ENCODE data around the gene ZBTB44.
"Not testable (repeated sequence)": the region's sequence is repeated elsewhere in the genome, so short reads cannot be mapped to it uniquely, and the experiment has no call there.

ZBTB44 gene

DNA sequence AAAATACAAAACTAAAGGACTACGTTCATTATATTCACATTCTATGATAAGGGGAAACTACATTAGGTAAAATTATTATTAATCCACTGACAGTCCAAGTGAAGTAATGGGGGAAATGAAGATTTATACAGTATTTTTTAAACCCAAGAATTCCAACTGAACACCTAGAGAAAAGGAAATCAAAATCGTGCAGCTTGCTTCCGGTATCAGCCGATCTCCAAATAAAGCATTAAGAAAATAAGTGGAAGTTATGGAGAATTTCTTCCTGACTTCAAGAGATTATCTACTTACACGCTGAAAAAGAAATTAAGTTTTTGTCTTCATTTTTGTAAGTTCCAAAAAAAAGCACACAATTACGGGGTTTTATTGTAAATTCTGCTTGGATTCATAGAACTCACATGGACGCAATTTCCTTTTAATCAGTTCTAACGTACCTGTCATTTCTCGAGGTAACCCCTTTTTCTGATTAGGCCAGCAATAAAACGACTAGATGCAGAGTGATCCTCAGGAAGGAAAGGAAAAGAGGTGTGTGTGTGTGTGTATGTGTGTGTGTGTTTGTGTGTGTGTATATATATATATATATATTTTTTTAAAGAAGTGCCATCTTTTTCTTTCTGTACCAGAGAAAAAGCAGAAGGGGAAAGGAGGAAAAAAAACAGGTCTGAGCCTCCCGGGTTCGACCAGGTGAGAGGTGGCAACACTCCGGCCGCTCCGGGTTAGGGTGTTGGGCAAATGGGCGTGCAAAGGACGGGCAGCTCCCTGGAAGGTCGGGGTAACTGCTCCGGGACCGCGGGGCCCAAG lies 1.1 kb downstream of the ZBTB44 start:
- in situ Hi-C loops (cut with HindIII; ENCODE audit: low sequenced_read_pairs), result no loop called here

DNA sequence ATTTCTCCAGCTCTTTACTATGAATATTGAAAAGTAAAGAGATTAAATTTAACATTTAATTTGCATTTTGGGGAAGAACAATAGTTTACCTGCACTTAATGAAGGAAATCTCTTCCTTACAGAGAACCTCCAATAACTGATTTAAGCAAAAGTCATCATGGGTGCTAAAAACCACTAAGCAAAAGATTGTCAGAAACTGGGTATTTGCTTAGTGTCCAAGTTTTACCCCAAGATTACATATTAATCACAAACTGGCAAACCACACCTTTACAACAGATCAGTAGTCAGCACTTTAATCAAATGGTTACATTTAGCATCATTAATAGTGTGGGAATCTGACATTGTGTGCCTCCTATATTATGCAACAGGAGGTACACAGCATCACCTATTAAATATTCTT lies 2.7 kb downstream of the ZBTB44 start:
- in situ Hi-C loops (cut with HindIII; ENCODE audit: low sequenced_read_pairs), result no loop called here

DNA sequence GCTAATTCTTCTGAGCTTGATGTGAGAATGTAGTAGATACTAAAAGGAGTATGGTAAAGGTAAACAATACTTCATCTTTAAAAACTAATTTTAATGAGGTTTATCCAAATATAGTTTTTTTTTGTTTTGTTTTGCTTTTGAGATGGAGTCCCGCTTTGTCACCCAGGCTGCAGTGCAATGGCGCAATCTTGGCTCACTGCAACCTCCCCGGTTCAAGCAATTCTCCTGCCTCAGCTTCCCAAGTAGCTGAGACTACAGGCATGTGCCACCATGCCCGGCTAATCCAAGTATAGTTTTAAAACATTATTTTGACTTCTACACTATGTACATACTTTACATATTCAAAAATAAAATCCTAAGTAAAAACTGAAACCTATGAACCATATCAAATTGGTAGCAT lies 4.1 kb downstream of the ZBTB44 start:
- in situ Hi-C loops (cut with HindIII; ENCODE audit: low sequenced_read_pairs), result no loop called here

DNA sequence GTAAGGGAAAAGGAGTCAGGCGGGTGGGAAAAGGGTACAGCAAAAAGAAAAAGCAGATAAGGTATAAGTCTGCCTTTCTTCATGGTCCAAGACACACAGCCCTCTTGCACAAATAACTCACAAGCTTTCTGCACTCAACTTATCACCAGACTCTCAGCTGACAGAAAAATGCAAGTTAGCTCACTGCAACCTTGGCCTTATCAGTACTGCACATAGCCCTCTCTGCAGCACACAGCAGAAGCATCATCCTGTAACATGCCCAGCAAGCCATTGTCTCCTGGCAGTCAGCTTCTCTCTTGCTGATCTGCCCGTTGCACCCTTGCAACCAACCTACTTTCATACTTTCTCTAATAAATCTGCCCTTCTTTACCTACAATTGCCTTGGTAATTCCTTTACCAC lies 5.8 kb downstream of the ZBTB44 start:
- in situ Hi-C loops (cut with HindIII; ENCODE audit: low sequenced_read_pairs), result no loop called here

DNA sequence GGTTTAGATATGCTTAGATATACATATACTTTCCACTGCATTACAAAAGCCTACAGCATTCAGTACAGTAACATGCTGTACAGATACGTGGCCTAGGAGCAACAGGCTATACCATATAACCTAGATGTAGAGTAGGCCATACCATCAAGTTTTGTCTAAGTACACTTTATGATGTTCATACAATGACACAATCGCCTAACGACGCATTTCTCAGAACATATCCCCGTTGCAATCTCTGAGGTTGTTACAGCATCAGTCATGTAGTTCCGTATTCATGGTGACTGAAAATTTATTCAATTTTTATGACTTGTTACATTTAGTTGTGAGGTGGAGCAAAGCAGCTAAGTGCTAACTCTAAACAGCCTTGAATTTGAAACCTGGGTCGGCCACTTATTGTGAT lies 6.7 kb downstream of the ZBTB44 start:
- in situ Hi-C loops (cut with HindIII; ENCODE audit: low sequenced_read_pairs), result no loop called here

DNA sequence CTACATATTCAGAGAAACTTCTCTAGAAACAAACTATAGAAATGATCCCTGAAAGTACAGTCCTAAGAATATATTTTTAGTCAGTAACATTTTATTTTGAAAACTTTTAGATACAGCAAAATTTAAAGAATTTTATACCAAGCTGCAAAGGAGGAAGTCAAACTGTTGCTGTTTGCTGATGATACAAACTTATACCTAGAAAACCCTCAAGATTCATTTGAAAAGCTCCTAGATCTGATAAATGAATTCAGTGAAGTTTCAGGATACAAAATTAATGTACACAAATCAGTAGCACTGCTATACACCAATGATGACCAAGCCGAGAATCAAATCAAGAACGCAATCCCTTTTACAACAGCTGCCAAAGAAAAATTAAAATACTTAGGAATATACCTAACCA lies 10.1 kb downstream of the ZBTB44 start:
- in situ Hi-C loops (cut with HindIII; ENCODE audit: low sequenced_read_pairs), result no loop called here

DNA sequence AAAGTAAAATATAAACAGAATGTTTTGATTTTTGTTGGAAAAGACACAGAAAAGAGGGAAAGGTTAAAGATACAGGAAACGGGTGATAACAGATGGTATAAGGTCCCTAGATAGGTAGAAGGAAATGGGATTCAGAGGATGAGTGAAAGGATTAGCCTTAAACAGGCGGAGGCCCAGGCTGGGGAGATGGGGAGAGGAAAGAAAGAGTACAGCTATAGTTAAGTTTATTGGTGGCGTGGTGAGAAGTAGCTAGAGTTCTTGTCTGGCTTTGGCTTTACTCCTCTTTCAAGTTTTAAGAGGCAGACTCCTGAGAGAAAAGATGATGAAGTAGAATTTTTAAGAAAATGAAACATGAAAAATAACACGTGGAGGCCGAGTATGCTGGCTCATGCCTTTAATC lies 13.7 kb downstream of the ZBTB44 start:
- in situ Hi-C loops (cut with HindIII; ENCODE audit: low sequenced_read_pairs), result no loop called here

DNA sequence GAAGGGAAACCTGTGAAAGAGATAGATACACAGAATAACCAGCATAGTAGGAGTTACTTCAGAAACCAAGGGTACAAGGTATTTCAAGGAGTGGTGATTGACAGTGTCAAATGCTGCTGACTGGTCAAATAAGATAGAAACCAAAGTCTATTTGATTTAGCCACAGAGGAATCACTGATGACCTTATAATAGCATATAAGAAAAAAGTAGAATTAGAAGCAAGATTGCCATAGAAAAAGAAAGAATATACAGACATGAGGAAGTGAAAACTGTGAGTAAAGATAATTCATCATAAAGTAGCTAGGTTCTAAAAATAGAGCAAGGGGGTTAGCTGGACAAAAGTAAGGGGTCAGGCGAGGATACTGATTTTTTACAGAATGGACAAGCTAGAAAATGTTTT lies 14.2 kb downstream of the ZBTB44 start:
- in situ Hi-C loops (cut with HindIII; ENCODE audit: low sequenced_read_pairs), result no loop called here

DNA sequence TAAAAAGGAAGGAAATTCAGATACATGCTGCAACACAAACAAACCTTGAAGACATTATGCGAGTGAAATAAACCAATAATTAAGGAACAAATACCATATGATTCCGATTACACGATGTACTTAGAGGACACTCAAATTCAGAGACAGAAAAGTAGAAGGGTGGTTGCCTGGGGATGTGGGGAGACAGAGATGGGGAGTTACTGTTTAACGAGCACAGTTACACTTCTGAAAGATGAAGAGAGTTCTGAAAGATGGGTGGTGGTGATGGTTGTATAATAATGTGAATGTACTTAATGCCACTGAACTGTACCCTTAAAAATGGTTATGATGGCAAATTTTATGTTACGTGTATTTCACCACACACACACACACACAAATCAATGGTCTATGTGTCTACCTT lies 14.7 kb downstream of the ZBTB44 start:
- in situ Hi-C loops (cut with HindIII; ENCODE audit: low sequenced_read_pairs), result no loop called here

DNA sequence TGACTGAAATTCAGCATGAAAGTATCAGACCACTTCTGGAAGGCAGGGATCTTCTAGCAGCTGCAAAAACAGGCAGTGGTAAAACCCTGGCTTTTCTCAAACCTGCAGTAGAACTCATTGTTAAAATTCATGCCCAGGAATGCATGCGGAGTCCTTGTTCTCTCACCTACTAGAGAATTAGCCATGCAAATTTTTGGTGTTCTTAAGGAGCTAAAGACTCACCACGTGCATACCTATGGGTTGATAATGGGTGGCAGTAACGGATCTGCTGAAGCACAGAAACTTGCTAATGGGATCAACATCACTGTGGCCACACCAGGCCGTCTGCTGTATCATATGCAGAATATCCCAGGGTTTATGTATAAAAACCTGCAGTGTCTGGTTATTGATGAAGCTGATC lies 19.1 kb downstream of the ZBTB44 start:
- in situ Hi-C loops (cut with HindIII; ENCODE audit: low sequenced_read_pairs), result no loop called here

DNA sequence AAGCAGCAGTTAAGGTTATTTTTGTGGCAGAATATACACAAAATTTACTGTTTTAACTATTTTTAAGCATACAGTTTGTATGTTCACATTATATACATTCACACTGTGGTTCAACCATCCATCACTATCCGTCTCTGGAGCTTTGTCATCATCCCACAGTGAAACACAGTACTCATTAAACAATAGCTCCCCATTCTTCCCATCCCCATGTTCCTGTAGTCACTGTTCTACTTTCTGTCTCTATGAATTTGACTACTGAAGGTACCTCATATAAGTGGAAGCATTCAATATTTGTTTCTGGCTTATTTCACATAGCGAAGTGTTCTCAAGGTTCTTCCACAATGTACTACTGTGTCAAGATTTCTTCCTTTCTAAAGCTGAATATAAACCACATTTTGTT lies 32.6 kb downstream of the ZBTB44 start:
- in situ Hi-C loops (cut with HindIII; ENCODE audit: low sequenced_read_pairs), result no loop called here

DNA sequence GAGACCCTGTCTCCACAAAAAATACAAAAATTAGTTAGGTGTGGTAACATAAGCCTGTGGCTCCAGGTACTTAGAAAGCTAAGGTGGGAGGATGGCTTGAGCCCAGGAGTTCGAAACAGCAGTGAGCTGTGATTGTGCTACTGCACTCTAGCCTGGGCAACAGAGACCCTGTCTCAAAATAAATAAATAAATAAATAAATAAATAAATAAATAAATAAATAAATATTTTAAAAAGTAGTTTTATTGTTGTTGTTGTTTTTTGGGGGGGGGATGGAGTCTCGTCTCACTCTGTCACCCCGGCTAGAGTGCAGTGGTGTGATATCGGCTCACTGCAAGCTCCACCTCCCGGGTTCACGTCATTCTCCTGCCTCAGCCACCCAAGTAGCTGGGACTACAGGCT lies 33.4 kb downstream of the ZBTB44 start:
- in situ Hi-C loops (cut with HindIII; ENCODE audit: low sequenced_read_pairs), result not testable (repeated sequence)

DNA sequence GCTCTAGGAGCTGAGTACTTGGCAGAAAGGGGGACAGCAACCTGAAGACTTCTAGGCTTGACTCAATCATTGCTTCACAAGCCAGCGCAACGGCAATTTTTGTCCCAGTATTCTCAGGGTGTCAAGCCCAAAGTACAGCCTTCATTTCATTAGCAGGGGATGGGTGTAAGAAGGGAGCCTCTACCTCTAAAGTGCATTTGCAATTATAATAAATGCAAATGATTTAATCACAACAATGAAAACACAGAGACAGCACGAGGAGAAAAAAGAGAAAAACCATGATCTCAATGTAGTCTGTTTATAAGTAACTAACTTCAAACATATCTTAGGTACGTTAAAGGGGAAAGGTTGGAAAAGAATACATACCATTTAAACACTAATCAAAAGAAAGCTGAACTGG lies 34.7 kb downstream of the ZBTB44 start:
- in situ Hi-C loops (cut with HindIII; ENCODE audit: low sequenced_read_pairs), result no loop called here

DNA sequence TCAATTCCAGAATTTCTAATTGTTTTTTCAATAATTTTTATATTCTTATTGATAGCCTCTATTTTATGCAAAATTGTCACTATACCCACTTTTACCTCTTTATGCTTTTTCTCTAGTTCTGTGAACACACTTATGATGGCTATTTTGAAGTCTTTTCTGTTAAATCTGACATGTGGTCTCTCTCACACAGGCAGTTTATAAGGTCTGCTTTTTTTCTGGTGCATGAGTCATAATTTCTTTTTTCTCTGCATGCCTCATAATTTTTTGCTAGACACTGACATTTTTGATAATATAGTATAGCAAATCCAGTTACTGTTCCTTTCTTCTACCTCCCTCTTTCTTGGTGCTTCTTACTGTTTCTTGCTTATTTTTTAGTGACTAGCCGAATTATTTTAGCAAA lies 36.0 kb downstream of the ZBTB44 start:
- in situ Hi-C loops (cut with HindIII; ENCODE audit: low sequenced_read_pairs), result no loop called here

DNA sequence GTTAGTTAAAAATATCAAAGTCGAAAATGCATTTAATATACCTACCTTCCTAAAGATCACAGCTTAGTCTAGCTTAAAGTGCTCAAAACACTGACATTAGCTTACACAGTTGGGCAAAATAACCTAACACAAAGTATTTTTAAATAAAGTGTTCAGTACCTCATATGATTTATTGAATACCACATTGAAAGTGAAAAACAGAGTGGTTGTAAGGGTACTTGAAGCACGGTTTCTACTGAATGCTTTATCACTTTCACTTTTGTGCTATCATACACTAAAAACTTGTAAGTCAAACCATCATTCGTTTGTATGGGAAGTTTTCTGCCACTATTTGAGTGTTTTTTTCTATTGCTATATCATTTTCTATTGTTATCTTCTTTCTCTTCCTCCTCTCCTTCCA lies 36.6 kb downstream of the ZBTB44 start:
- in situ Hi-C loops (cut with HindIII; ENCODE audit: low sequenced_read_pairs), result no loop called here

DNA sequence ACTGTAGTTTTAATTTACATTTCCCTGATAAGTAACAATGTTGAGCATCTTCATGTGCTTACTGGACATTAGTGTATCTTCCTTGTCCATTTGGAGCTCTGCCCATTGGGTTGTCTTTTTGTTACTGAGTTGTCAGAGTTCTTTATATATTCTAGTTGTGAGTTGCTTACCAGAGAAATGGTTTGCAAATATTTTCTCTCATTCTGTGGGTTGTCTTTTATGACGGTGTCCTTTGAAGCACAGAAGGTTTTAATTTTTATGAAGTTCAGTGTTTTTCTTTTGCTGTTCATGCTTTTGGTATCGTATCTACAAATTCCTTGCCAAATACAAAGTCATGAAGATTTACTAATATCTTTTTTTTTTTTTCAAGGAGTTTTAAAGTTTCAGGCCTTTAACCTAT lies 42.4 kb downstream of the ZBTB44 start:
- in situ Hi-C loops (cut with HindIII; ENCODE audit: low sequenced_read_pairs), result no loop called here

DNA sequence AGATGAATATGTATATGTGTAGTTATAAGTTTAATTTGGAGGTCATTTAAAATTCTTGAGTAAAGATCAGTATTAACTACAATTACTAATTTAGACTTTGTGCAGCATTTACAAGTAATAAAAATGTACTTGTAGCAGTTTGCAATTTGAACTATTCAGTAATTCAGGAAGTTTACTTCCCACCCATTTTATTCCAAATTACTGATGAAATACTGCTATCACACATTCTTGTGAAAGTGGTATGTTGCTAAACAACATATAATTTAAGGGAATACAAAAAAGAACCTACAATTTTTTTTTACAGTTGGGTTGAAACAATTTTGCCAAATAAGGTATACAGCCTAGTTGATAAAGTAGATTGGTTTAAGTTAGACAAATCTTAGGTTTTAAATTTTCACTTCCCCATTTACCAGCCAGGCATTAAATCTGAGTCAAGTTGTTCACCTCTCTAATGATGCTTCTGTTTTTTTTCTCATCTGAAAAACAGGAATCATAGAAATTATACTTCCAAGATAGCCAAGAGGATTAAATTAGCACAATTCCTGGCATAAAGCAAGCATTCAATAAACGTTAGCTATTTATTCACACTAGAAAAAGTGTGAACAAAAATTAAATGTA lies 45.3 kb downstream of the ZBTB44 start:
- in situ Hi-C loops (cut with HindIII; ENCODE audit: low sequenced_read_pairs), result no loop called here

DNA sequence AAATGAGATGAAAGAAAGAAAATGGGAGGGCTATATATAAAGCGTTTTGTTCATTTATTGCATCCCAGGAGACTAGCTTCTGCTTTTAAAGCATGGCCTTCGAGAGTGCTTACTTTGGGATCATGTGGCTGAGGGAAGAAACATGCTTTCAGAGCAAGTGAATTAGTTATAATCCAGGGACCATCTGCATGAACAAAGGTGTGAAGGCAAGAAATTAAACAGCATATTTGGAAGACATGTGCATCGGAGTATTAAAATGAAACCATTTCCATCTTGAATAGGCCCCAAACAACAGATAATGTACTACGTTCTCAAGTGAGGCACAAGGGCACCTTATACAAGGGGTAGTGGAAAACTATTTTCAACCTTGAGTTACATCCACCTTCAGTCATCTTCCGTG lies 51.4 kb downstream of the ZBTB44 start:
- in situ Hi-C loops (cut with HindIII; ENCODE audit: low sequenced_read_pairs), result no loop called here

DNA sequence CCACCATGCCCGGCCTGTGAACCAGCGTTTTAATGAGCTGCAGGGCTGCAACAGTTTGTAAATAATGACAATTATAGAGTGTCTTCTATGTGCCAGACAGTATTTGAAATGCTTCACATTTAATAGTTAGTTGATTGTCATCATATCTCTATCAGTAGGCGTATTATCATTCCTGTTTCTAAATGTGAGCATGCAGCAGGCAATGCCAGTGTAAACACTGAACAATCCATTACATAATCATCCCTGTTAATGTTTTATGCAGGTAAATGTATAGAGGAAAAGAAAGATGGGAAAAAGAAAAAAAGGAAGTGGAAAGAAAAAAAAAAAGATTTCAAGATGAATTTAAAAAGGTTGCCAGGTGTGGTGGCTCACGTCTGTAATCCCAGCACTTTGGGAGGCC lies 52.3 kb downstream of the ZBTB44 start:
- in situ Hi-C loops (cut with HindIII; ENCODE audit: low sequenced_read_pairs), result no loop called here

DNA sequence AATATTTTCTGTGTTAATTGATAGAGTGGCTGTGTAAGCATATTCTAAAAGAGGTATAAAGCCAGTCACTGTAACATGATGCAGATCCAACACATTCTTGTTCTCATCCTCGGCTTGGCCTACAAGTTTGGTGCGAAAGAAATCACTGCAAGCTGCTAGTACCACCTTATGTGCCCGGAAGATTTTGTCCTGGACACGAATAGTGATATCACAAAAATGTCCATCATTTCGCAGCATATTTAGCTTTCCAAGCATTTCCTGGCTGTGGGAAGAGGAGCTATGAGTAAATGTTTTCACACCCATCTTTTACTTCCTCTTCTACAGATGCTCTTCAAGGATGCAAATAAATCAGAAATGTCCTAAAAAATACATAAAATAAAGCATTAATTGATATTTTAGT lies 53.1 kb downstream of the ZBTB44 start:
- in situ Hi-C loops (cut with HindIII; ENCODE audit: low sequenced_read_pairs), result no loop called here

DNA sequence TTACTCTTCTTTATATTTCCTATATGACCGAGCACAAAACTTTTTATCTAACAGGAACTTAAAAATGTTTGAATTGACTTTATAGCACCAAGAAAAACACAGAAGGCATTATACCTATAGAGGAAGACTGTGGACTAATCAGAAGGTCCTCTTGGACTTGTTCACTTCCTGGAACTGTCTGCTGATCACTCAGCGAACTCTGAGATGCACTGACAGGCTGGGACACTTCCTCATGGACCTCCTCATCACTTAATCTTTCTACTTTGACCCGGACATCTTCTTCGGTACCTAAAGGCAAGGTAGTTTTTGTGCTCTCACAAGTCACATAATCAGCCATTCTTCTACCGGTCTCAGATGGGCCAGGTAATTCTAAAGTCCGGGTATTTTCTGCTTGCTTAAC lies 54.0 kb downstream of the ZBTB44 start:
- in situ Hi-C loops (cut with HindIII; ENCODE audit: low sequenced_read_pairs), result no loop called here

DNA sequence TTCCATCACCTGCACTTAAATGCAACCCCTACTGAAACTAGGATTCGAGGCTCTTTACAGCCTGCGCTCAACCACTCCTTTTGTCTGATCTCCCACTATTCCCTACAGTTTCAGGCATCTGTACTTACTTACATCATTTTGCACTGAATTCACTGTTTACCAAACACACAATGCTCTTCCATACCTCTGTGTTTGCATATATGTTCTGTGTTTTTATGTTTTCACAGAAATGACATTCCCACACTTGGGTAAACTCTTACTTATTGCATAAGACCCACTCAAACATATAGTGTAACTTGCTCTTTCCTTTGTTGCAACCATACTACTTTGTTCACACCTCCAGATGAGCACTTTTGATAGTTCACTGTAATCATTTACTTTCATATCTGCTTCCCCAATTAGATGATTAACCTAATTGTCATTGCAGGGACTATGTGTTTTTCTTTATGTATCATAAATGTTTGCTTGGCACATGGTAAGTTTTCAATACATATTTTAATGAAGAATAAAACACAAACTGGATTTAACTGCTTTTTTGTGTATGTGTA lies 54.6 kb downstream of the ZBTB44 start:
- in situ Hi-C loops (cut with HindIII; ENCODE audit: low sequenced_read_pairs), result no loop called here

DNA sequence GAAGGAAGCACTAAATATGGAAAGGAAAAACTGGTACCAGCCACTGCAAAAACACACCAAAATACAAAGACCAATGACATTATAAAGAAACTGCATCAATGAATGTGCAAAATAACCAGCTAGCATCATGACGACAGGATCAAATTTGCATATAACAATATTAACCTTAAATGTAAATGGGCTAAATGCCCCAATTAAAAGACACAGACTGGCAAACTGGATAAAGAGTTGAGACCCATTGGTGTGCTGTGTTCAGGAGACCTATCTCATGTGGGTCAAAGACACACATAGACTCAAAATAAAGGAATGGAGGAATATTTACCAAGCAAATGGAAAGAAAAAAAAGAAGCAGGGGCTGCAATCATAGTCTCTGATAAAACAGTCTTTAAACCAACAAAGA lies 63.0 kb downstream of the ZBTB44 start:
- in situ Hi-C loops (cut with HindIII; ENCODE audit: low sequenced_read_pairs), result not testable (repeated sequence)

All from endothelial cell of hepatic sinusoid (primary cell).